H1 (cell line): ENCODE data around the gene PLCL2. TPM values are rescaled to one million over a fixed set of nuclear protein-coding genes. Genes with fewer than 3 reads are reported as not detected.

Experiments used
- ATF3 ChIP-seq: IDR thresholded peaks from 2 replicates; pipeline ENCODE4 v1.6.1; 2011; ENCODE audit warnings: low read depth, mild to moderate bottlenecking, low read length; ENCODE audit not compliant: insufficient read depth
- EZH2 ChIP-seq: fragments of 200-600 bp; sonication (generic); IDR thresholded peaks from 2 replicates; pipeline ENCODE4 v1.7.1; 2012; ENCODE audit warnings: low read depth, mild to moderate bottlenecking, moderate library complexity, low read length, inconsistent platforms; ENCODE audit not compliant: severe bottlenecking
- GABPA ChIP-seq: IDR thresholded peaks from 2 replicates; pipeline ENCODE4 v1.6.1; 2011; ENCODE audit warnings: mild to moderate bottlenecking, low read length, moderate library complexity, borderline replicate concordance; ENCODE audit not compliant: insufficient read depth
- NANOG ChIP-seq: IDR thresholded peaks from 2 replicates; pipeline ENCODE4 v1.6.1; 2011; ENCODE audit warnings: low read length, low read depth, mild to moderate bottlenecking, inconsistent platforms; ENCODE audit not compliant: insufficient read depth, poor library complexity, severe bottlenecking
- POU5F1 ChIP-seq: IDR thresholded peaks from 2 replicates; pipeline ENCODE4 v1.6.1; 2011; ENCODE audit warnings: low read depth, mild to moderate bottlenecking, low read length, moderate library complexity
- SIRT6 ChIP-seq: IDR thresholded peaks from one replicate; pipeline ENCODE4 v1.7.1; 2012; ENCODE audit warnings: low read length, inconsistent platforms
- SP1 ChIP-seq: IDR thresholded peaks from 2 replicates; pipeline ENCODE4 v1.6.1; 2011; ENCODE audit warnings: low read depth, low read length
- polyA plus RNA-seq, 7 experiments: library from polyadenylated mRNA; depleted of rRNA in 3 of 7; stranded (reverse) in 5 of 7; unstranded in 2 of 7; fragments of >200 nt in 5 of 7; fragments of 200-250 nt in 2 of 7; gene quantifications; 1 replicate in 5 of 7; 2 replicates in 1 of 7; 4 replicates in 1 of 7; pipeline versions ENCODE4 v1.2.1 to v1.2.3, GENCODE V29; 2011 to 2013; ENCODE audit warnings: missing spikeins in 2 of 7, mixed read lengths in 2 of 7
- total RNA-seq: library from RNA; stranded (reverse); fragmentation: NEBNext Ultra II Directional; extraction: Animal tissue kit (Norgen Biotek cat#: 25700); gene quantifications from 2 replicates; pipeline ENCODE4 v1.2.1, GENCODE V29; 2021
- TF ChIP-seq, protein P1 (sequence below): fragments of 300-600 bp; sonication (generic); IDR thresholded peaks from 2 replicates; pipeline ENCODE4 v1.7.1; 2012; ENCODE audit warnings: low read length, moderate library complexity, mild to moderate bottlenecking, inconsistent platforms; ENCODE audit not compliant: insufficient replicate concordance

Gene PLCL2
- total and polyA plus RNA-seq, 2 of the 8 experiments (the other 6 are each of a cell fraction or from before 2014, with no cell fraction given), result 3.5 to 6.8 TPM

DNA sequence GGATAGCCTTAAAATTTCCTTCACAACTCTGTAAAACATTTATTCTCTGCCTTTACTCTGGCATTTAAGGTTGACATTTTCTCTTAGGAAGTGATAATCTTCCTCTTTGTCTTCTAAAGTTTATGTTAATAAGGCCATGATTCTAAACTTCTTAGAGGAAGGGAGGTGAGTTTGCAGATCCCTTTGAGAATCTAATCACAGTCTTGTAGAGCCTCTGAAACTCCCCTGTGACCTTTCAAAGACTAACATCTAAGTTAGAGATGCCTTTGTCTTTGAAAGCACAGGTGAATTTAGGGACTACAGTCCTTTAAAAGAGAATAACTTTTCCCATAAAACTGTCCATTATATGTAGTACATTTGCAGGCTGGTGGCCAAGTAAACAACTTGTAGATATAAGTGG, 115.1 kb downstream of the PLCL2 start (continued):
- TF ChIP-seq, protein P1, sequence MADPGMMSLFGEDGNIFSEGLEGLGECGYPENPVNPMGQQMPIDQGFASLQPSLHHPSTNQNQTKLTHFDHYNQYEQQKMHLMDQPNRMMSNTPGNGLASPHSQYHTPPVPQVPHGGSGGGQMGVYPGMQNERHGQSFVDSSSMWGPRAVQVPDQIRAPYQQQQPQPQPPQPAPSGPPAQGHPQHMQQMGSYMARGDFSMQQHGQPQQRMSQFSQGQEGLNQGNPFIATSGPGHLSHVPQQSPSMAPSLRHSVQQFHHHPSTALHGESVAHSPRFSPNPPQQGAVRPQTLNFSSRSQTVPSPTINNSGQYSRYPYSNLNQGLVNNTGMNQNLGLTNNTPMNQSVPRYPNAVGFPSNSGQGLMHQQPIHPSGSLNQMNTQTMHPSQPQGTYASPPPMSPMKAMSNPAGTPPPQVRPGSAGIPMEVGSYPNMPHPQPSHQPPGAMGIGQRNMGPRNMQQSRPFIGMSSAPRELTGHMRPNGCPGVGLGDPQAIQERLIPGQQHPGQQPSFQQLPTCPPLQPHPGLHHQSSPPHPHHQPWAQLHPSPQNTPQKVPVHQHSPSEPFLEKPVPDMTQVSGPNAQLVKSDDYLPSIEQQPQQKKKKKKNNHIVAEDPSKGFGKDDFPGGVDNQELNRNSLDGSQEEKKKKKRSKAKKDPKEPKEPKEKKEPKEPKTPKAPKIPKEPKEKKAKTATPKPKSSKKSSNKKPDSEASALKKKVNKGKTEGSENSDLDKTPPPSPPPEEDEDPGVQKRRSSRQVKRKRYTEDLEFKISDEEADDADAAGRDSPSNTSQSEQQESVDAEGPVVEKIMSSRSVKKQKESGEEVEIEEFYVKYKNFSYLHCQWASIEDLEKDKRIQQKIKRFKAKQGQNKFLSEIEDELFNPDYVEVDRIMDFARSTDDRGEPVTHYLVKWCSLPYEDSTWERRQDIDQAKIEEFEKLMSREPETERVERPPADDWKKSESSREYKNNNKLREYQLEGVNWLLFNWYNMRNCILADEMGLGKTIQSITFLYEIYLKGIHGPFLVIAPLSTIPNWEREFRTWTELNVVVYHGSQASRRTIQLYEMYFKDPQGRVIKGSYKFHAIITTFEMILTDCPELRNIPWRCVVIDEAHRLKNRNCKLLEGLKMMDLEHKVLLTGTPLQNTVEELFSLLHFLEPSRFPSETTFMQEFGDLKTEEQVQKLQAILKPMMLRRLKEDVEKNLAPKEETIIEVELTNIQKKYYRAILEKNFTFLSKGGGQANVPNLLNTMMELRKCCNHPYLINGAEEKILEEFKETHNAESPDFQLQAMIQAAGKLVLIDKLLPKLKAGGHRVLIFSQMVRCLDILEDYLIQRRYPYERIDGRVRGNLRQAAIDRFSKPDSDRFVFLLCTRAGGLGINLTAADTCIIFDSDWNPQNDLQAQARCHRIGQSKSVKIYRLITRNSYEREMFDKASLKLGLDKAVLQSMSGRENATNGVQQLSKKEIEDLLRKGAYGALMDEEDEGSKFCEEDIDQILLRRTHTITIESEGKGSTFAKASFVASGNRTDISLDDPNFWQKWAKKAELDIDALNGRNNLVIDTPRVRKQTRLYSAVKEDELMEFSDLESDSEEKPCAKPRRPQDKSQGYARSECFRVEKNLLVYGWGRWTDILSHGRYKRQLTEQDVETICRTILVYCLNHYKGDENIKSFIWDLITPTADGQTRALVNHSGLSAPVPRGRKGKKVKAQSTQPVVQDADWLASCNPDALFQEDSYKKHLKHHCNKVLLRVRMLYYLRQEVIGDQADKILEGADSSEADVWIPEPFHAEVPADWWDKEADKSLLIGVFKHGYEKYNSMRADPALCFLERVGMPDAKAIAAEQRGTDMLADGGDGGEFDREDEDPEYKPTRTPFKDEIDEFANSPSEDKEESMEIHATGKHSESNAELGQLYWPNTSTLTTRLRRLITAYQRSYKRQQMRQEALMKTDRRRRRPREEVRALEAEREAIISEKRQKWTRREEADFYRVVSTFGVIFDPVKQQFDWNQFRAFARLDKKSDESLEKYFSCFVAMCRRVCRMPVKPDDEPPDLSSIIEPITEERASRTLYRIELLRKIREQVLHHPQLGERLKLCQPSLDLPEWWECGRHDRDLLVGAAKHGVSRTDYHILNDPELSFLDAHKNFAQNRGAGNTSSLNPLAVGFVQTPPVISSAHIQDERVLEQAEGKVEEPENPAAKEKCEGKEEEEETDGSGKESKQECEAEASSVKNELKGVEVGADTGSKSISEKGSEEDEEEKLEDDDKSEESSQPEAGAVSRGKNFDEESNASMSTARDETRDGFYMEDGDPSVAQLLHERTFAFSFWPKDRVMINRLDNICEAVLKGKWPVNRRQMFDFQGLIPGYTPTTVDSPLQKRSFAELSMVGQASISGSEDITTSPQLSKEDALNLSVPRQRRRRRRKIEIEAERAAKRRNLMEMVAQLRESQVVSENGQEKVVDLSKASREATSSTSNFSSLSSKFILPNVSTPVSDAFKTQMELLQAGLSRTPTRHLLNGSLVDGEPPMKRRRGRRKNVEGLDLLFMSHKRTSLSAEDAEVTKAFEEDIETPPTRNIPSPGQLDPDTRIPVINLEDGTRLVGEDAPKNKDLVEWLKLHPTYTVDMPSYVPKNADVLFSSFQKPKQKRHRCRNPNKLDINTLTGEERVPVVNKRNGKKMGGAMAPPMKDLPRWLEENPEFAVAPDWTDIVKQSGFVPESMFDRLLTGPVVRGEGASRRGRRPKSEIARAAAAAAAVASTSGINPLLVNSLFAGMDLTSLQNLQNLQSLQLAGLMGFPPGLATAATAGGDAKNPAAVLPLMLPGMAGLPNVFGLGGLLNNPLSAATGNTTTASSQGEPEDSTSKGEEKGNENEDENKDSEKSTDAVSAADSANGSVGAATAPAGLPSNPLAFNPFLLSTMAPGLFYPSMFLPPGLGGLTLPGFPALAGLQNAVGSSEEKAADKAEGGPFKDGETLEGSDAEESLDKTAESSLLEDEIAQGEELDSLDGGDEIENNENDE, result peak; percentile 94
- no peak for TF ChIP-seq SIRT6
- TF ChIP-seq EZH2, result no peak
- TF ChIP-seq POU5F1, result 0 out of 2 replicates have a peak, but pooled peaks have one; percentile 17
- peak; percentile 64; the same call in 1 of the 2 replicates for TF ChIP-seq SP1
- no peak for TF ChIP-seq ATF3
- no peak for TF ChIP-seq GABPA
- TF ChIP-seq NANOG, result peak; percentile 78
